ENCODE data around the gene EGFL6.
"Not testable (repeated sequence)": the region's sequence is repeated elsewhere in the genome, so short reads cannot be mapped to it uniquely, and the experiment has no call there.

Gene EGFL6

GRCh38 chrX:13598877-13599276, 29.5 kb downstream of the EGFL6 start:
- no peak for DNase-seq

- DNase-seq: no peak
These were observed 30.1 kb downstream of the EGFL6 start for GRCh38 chrX:13599491-13599890.

GRCh38 chrX:13605611-13606010, 36.2 kb downstream of the EGFL6 start:
- DNase-seq: no peak

GRCh38 chrX:13607331-13607995, 38.1 kb downstream of the EGFL6 start:
- no peak for DNase-seq

- no peak for DNase-seq
These were observed 38.6 kb downstream of the EGFL6 start for GRCh38 chrX:13607996-13608365.

- DNase-seq: no peak
These were observed 44.8 kb downstream of the EGFL6 start for GRCh38 chrX:13614154-13614553.

- DNase-seq: no peak
These were observed 50.8 kb downstream of the EGFL6 start for GRCh38 chrX:13620207-13620606.

- DNase-seq: no peak
These were observed 53.1 kb downstream of the EGFL6 start for GRCh38 chrX:13622401-13622964.

- no peak for DNase-seq
These were observed 57.9 kb downstream of the EGFL6 start for GRCh38 chrX:13627306-13627705.

GRCh38 chrX:13637224-13637623, 67.8 kb downstream of the EGFL6 start:
- DNase-seq: not testable (repeated sequence)

- no peak for DNase-seq
These were observed 68.6 kb downstream of the EGFL6 start for GRCh38 chrX:13638021-13638420.

- DNase-seq: no peak
These were observed 69.4 kb downstream of the EGFL6 start for GRCh38 chrX:13638826-13639225.

- not testable (repeated sequence) for DNase-seq
These were observed 72.3 kb downstream of the EGFL6 start for GRCh38 chrX:13641684-13642083.

GRCh38 chrX:13645464-13646153, 76.2 kb downstream of the EGFL6 start:
- DNase-seq: no peak

GRCh38 chrX:13646154-13646549, 76.8 kb downstream of the EGFL6 start:
- peak; percentile 6 to 30 for DNase-seq

GRCh38 chrX:13647709-13648212, 78.4 kb downstream of the EGFL6 start:
- no peak for DNase-seq

- DNase-seq: not testable (repeated sequence)
These were observed 78.9 kb downstream of the EGFL6 start for GRCh38 chrX:13648336-13648735.

GRCh38 chrX:13649838-13650237, 80.4 kb downstream of the EGFL6 start:
- DNase-seq: no peak

GRCh38 chrX:13650318-13650717, 80.9 kb downstream of the EGFL6 start:
- DNase-seq: no peak

GRCh38 chrX:13651150-13651549, 81.7 kb downstream of the EGFL6 start:
- DNase-seq: no peak

GRCh38 chrX:13652287-13652793, 82.9 kb downstream of the EGFL6 start:
- no peak for DNase-seq

- DNase-seq: peak; percentile 87 to 89
These were observed 83.7 kb downstream of the EGFL6 start, which contains the start of gene TCEANC for GRCh38 chrX:13652850-13653693. TSS of gene TCEANC (plus strand) at chrX:13653141. CDS start at chrX:13662509, 9,368 bp downstream.

GRCh38 chrX:13654116-13654515, 84.7 kb downstream of the EGFL6 start:
- DNase-seq: no peak
